Peyer's patch (tissue), 4 donors: ENCODE results near the gene ASRGL1.

Source experiments
- CTCF ChIP-seq, 6 experiments: fragments of 450-650 bp in 4 of 6; fragments of 200-600 bp in 2 of 6; sonication (generic) in 1 of 6; IDR thresholded peaks; one replicate each; pipeline ENCODE4 v1.5.1; 2017 to 2019; ENCODE audit warnings: antibody characterized with exemption in 6 of 6, mild to moderate bottlenecking in 3 of 6, moderate library complexity in 1 of 6
- POLR2A ChIP-seq, 2 donors: fragments of 450-650 bp; IDR thresholded peaks; one replicate each; pipeline ENCODE4 v1.5.1; 2017; ENCODE audit warnings: antibody characterized with exemption in 2 of 2, mild to moderate bottlenecking in 2 of 2, moderate library complexity in 2 of 2

GRCh38 chr11:62409831-62410230 is 72.6 kb downstream of the ASRGL1 start:
- TF ChIP-seq CTCF (IDR thresholded peaks at IDR 0.05): no peak
- no peak for TF ChIP-seq POLR2A (IDR thresholded peaks at IDR 0.05)
